Measurements from ENCODE around the gene WDTC1. TPM values are rescaled to one million over a fixed set of nuclear protein-coding genes. Genes with fewer than 3 reads are reported as not detected.

WDTC1 gene
- total RNA-seq, 1 experiment from 2014 or later, result 23.7 TPM

GRCh38 chr1:27333717-27334279 is 99.4 kb downstream of the WDTC1 start:
- TF ChIP-seq EZH2 (IDR thresholded peaks at IDR 0.05; ENCODE audit: low read length, unreplicated experiment) (no peak), EZH2phosphoT487 (IDR thresholded peaks at IDR 0.05; ENCODE audit: borderline replicate concordance, low read length) (no peak), CTCF (conservative IDR thresholded peaks at IDR 0.05; ENCODE audit: low read depth, low read length) (no peak)
- Histone ChIP-seq H2AFZ (ENCODE audit: low read length) (no peak overlapping the region), H3K79me2 (ENCODE audit: low read length) (peaks cover 9% of the 10 kb centered on the region), H3K4me3 (ENCODE audit: low read length) (no peak overlapping the region), H3K4me1 (ENCODE audit: insufficient read depth, low read length) (no peaks in the 10 kb centered on the region), H3F3A (ENCODE audit: low read length, unreplicated experiment) (no peaks in the 10 kb centered on the region), H3K4me2 (ENCODE audit: low read length) (no peak overlapping the region), H3K27ac (ENCODE audit: low read length) (no peak overlapping the region), H3K27me3 (ENCODE audit: low read length) (no peaks in the 10 kb centered on the region), H3K9ac (ENCODE audit: low read length) (no peak overlapping the region), H3K9me2 (replicated peaks; ENCODE audit: low read length) (no peaks in the 10 kb centered on the region), H3K9me3 (ENCODE audit: low read length) (no peaks in the 10 kb centered on the region), H4K20me1 (ENCODE audit: low read length) (no peaks in the 10 kb centered on the region), H3K36me3 (ENCODE audit: low read depth, low read length) (peaks cover 33% of the 10 kb centered on the region; the same call in 1 of the 2 replicates)
- POLR2A ChIA-PET (ENCODE audit: unreplicated experiment), result no interaction called here
- ATAC-seq, result no peak
- no TSS peak for BruUV-seq (replicated peaks)
- CTCF ChIA-PET, result no interaction called here
- intact Hi-C loops (cut with micrococcal nuclease), result no loop called here
- DNase-seq, result no peak

- Histone ChIP-seq H3K27me3 (ENCODE audit: low read length) (no peaks in the 10 kb centered on the region), H3K9me3 (ENCODE audit: low read length) (no peaks in the 10 kb centered on the region), H3K79me2 (ENCODE audit: low read length) (no peaks in the 10 kb centered on the region), H3K9ac (ENCODE audit: low read length) (no peak overlapping the region), H3K36me3 (ENCODE audit: low read depth, low read length) (peaks cover 33% of the 10 kb centered on the region; the same call in 1 of the 2 replicates), H3K4me1 (ENCODE audit: insufficient read depth, low read length) (peaks cover 6% of the 10 kb centered on the region), H3K4me2 (ENCODE audit: low read length) (no peak overlapping the region), H3K27ac (ENCODE audit: low read length) (no peak overlapping the region), H4K20me1 (ENCODE audit: low read length) (no peaks in the 10 kb centered on the region), H3F3A (ENCODE audit: low read length, unreplicated experiment) (no peaks in the 10 kb centered on the region), H3K4me3 (ENCODE audit: low read length) (no peak overlapping the region), H2AFZ (ENCODE audit: low read length) (no peak overlapping the region), H3K9me2 (replicated peaks; ENCODE audit: low read length) (no peaks in the 10 kb centered on the region)
- BruUV-seq (replicated peaks), result TSS peak; percentile 25
- ChIA-PET POLR2A (ENCODE audit: unreplicated experiment) (no interaction called here), CTCF (no interaction called here)
- ATAC-seq (no peak), DNase-seq (no peak)
- intact Hi-C loops (cut with micrococcal nuclease), result no loop called here
- no peak for TF ChIP-seq CTCF (conservative IDR thresholded peaks at IDR 0.05; ENCODE audit: low read depth, low read length)
- no peak for TF ChIP-seq EZH2 (IDR thresholded peaks at IDR 0.05; ENCODE audit: low read length, unreplicated experiment)
- no peak for TF ChIP-seq EZH2phosphoT487 (IDR thresholded peaks at IDR 0.05; ENCODE audit: borderline replicate concordance, low read length)
Measured at GRCh38 chr1:27335506-27336422, 101.3 kb downstream of the WDTC1 start.

GRCh38 chr1:27336756-27337155 is 102.3 kb downstream of the WDTC1 start:
- no peaks in the 10 kb centered on the region for H3K9me2 ChIP-seq (replicated peaks; ENCODE audit: low read length)
- ChIA-PET CTCF (no interaction called here), POLR2A (ENCODE audit: unreplicated experiment) (no interaction called here)
- no peak overlapping the region for H3K9ac ChIP-seq (ENCODE audit: low read length)
- H3K27me3 ChIP-seq (ENCODE audit: low read length), result no peaks in the 10 kb centered on the region
- ATAC-seq, result no peak
- H3K4me1 ChIP-seq (ENCODE audit: insufficient read depth, low read length), result peaks cover 16% of the 10 kb centered on the region
- TF ChIP-seq CTCF (conservative IDR thresholded peaks at IDR 0.05; ENCODE audit: low read depth, low read length), result no peak
- TF ChIP-seq EZH2 (IDR thresholded peaks at IDR 0.05; ENCODE audit: low read length, unreplicated experiment), result no peak
- no peak for TF ChIP-seq EZH2phosphoT487 (IDR thresholded peaks at IDR 0.05; ENCODE audit: borderline replicate concordance, low read length)
- intact Hi-C loops (cut with micrococcal nuclease), result no loop called here
- no peak overlapping the region for H3K4me2 ChIP-seq (ENCODE audit: low read length)
- no peak for DNase-seq
- H3F3A ChIP-seq (ENCODE audit: low read length, unreplicated experiment), result no peaks in the 10 kb centered on the region
- H3K36me3 ChIP-seq (ENCODE audit: low read depth, low read length), result peaks cover 33% of the 10 kb centered on the region; the same call in 1 of the 2 replicates
- no peak overlapping the region for H3K27ac ChIP-seq (ENCODE audit: low read length)
- BruUV-seq (replicated peaks), result no TSS peak
- no peaks in the 10 kb centered on the region for H3K9me3 ChIP-seq (ENCODE audit: low read length)
- H4K20me1 ChIP-seq (ENCODE audit: low read length), result no peaks in the 10 kb centered on the region
- no peaks in the 10 kb centered on the region for H3K79me2 ChIP-seq (ENCODE audit: low read length)
- no peak overlapping the region for H2AFZ ChIP-seq (ENCODE audit: low read length)
- no peak overlapping the region for H3K4me3 ChIP-seq (ENCODE audit: low read length)
